Muscle layer of colon (tissue), 2 donors: ENCODE results near the gene MEG3.

ENCODE experiments used
- H3K27ac ChIP-seq: one replicate; pipeline ENCODE4 v1.7.0; 2013; ENCODE audit warnings: low read depth, mild to moderate bottlenecking, low read length, moderate library complexity
- H3K27me3 ChIP-seq, 2 donors: one replicate each; pipeline ENCODE4 v1.7.0; 2013; ENCODE audit warnings: low read length in 2 of 2, mild to moderate bottlenecking in 2 of 2; ENCODE audit not compliant: insufficient read depth in 2 of 2, control insufficient read depth in 1 of 2
- H3K36me3 ChIP-seq: one replicate; pipeline ENCODE4 v1.7.0; 2013; ENCODE audit warnings: mild to moderate bottlenecking, low read length; ENCODE audit not compliant: insufficient read depth
- H3K4me1 ChIP-seq: one replicate; pipeline ENCODE4 v1.7.0; 2013; ENCODE audit warnings: mild to moderate bottlenecking, low read length; ENCODE audit not compliant: insufficient read depth
- H3K4me3 ChIP-seq, 2 donors: one replicate each; pipeline ENCODE4 v1.7.0; 2013; ENCODE audit warnings: low read length in 2 of 2, low read depth in 1 of 2, mild to moderate bottlenecking in 1 of 2, moderate library complexity in 1 of 2
- H3K9ac ChIP-seq: one replicate; pipeline ENCODE4 v1.7.0; 2013; ENCODE audit warnings: low read length
- H3K9me3 ChIP-seq: one replicate; pipeline ENCODE4 v1.7.0; 2013; ENCODE audit warnings: mild to moderate bottlenecking, low read length
- donor health status: abdominal sarcoma.
- donor health status: Adenocarcinoma of cecum.

Gene MEG3

DNA sequence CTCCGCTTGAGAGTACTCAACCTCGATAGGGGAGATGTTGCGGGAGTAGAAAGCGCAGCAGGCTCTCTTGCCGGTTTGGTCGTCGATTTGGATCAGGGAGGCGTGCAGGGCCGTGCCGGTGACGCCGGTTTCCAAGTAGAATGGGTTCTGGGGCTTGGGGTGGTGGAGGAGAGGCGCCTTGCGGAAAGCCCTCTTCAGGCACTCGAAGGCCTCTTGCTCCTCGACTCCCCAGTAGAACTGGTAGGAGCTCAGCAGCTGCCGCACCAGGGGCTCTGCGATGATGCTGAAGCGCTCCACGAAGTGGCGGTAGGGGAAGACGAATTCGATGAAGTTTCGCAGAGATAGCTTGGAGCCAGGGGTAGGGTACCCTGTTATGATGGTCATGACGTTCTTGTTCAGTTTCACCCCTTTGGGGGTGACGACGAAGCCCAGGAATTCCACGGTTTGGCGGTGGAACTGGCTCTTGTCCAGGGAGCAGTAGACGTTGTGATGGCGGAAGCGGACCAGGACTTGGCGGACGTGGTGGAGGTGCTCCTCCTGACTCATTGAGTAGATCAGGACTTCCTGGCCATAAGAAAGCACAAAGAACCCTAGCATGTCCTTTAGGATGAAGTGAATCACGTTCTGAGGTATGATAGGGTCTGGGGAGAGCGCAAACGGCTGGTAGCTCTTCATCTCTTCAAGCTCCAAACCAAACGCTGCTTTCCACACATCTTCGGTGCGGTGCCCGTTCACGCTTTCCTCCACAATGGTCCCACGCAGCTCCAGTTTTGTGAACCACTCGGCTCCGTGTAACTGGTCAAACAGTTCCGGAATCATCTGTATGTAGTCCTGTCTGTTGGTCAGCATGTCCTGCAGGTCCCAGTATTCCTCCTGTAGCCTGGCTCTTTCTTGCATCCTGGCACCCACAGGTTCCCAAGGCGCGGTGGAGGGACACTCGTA lies 56.4 kb downstream of the MEG3 start:
- Histone ChIP-seq H3K4me1 (no peaks in the 10 kb centered on the region), H3K27ac (no peak overlapping the region), H3K9me3 (no peaks in the 10 kb centered on the region), H3K36me3 (no peaks in the 10 kb centered on the region), H3K9ac (no peak overlapping the region), H3K27me3 (peaks cover 0 to 13% of the 10 kb centered on the region in 2 donors), H3K4me3 (no peak overlapping the region)

- H3K36me3 ChIP-seq, result no peaks in the 10 kb centered on the region
- peaks cover 0 to 9% of the 10 kb centered on the region in 2 donors for H3K27me3 ChIP-seq
- H3K4me1 ChIP-seq, result no peaks in the 10 kb centered on the region
- no peak overlapping the region for H3K9ac ChIP-seq
- H3K4me3 ChIP-seq, result no peak overlapping the region
- no peak overlapping the region for H3K27ac ChIP-seq
- no peaks in the 10 kb centered on the region for H3K9me3 ChIP-seq
These were observed 57.3 kb downstream of the MEG3 start for GRCh38 chr14:100882991-100883788.

DNA sequence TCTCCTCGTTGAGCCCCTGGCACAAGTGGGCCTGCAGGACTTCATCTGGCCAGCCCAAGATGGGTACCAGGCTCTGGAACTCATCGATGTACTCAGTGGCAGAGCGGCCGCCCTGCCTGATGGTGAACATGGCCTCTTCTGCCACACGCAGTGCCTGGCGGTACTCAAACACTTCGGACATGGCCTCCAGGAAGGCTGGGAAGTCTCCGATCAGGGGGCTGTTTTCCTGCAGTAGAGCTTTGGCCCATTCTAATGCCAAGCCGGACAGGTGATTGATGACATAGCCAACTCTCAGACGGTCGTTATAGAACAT lies 57.8 kb downstream of the MEG3 start:
- no peak overlapping the region for H3K4me3 ChIP-seq
- no peaks in the 10 kb centered on the region for H3K9me3 ChIP-seq
- no peaks in the 10 kb centered on the region for H3K4me1 ChIP-seq
- H3K9ac ChIP-seq, result no peak overlapping the region
- H3K27ac ChIP-seq, result no peak overlapping the region
- H3K27me3 ChIP-seq, result peaks cover 0 to 7% of the 10 kb centered on the region in 2 donors
- no peaks in the 10 kb centered on the region for H3K36me3 ChIP-seq

DNA sequence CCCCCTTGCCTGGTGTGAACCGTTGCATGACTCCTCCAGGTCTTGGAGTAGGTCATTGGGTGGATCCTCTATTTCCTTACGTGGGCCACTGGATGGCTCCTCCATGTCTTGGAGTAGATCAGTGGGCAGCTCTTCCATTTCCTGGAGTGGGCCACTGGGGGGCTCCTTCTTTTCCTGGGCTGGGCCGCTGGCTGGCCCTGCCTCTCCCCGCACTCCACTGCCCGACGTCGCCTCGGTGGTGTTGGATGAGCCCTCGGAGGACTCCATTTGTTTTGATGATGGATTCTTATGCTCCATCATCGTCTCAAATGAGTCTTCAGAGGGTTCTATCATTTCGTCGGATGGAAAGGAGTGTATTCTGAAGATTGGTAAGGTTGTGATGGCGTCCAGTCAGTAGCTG lies 58.5 kb downstream of the MEG3 start:
- no peak overlapping the region for H3K9ac ChIP-seq
- peaks cover 0 to under 1% of the 10 kb centered on the region in 2 donors for H3K27me3 ChIP-seq
- H3K27ac ChIP-seq, result no peak overlapping the region
- no peaks in the 10 kb centered on the region for H3K36me3 ChIP-seq
- no peak overlapping the region for H3K4me3 ChIP-seq
- H3K9me3 ChIP-seq, result no peaks in the 10 kb centered on the region
- H3K4me1 ChIP-seq, result no peaks in the 10 kb centered on the region

- no peaks in the 10 kb centered on the region for H3K9me3 ChIP-seq
- H3K9ac ChIP-seq, result no peak overlapping the region
- no peaks in the 10 kb centered on the region for H3K4me1 ChIP-seq
- H3K27me3 ChIP-seq, result no peaks in the 10 kb centered on the region
- H3K4me3 ChIP-seq, result no peak overlapping the region
- H3K36me3 ChIP-seq, result no peaks in the 10 kb centered on the region
- no peak overlapping the region for H3K27ac ChIP-seq
These were observed 59.3 kb downstream of the MEG3 start for GRCh38 chr14:100885196-100885595.

DNA sequence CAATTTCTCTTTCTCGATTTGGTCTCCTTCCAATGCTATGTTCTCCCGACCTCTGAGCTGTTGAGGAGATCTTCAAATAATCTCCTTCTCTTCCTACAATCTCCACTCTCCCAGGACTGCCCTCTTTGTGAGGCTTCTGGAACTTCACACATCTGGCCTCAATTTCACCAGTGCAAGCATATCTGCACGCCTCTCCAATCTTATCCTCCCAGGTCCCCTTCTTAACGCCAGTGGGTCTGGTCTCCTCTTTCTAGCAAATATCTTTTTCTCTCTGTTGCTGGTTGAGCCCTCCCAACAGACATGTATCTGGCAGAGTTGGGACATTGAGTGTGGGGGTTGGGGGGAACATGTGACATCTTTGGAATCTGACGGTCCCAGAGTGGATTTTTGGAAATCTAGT lies 59.7 kb downstream of the MEG3 start:
- Histone ChIP-seq H3K36me3 (no peaks in the 10 kb centered on the region), H3K4me3 (no peak overlapping the region), H3K4me1 (no peaks in the 10 kb centered on the region), H3K9ac (no peak overlapping the region), H3K27ac (no peak overlapping the region), H3K9me3 (no peaks in the 10 kb centered on the region), H3K27me3 (no peaks in the 10 kb centered on the region)

GRCh38 chr14:100887728-100888335 lies 61.9 kb downstream of the MEG3 start:
- H3K36me3 ChIP-seq, result no peaks in the 10 kb centered on the region
- no peak overlapping the region for H3K9ac ChIP-seq
- no peaks in the 10 kb centered on the region for H3K4me1 ChIP-seq
- no peak overlapping the region for H3K27ac ChIP-seq
- H3K4me3 ChIP-seq, result no peak overlapping the region
- no peaks in the 10 kb centered on the region for H3K9me3 ChIP-seq
- H3K27me3 ChIP-seq, result peaks cover 0 to 6% of the 10 kb centered on the region in 2 donors

DNA sequence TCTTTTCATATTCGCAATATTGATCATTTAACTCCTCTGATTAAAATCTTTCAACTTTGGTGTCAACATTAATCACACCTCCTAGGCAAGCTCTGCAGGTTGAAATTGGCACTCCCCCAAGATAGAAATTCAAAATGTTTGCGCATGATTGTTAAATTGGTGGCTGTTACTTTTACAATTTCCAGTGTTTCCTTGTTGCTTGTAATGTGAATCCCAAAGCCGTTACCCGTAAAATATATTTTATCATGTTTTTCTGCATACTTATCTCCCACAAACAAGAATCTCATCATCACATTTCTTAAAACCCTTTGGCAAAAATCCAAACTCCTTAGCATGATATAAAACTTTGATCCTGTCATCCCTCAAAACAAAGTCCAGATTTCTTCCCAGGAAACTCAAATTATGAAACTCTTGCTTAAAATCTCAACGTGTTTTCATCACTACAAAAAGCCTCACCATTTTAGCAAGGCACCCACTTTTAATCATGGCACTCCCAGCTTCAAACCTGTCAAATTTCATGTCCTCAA lies 62.9 kb downstream of the MEG3 start:
- Histone ChIP-seq H3K27ac (no peak overlapping the region), H3K4me3 (no peak overlapping the region), H3K27me3 (peaks cover 0 to 6% of the 10 kb centered on the region in 2 donors), H3K4me1 (no peaks in the 10 kb centered on the region), H3K36me3 (no peaks in the 10 kb centered on the region), H3K9me3 (no peaks in the 10 kb centered on the region), H3K9ac (no peak overlapping the region)

DNA sequence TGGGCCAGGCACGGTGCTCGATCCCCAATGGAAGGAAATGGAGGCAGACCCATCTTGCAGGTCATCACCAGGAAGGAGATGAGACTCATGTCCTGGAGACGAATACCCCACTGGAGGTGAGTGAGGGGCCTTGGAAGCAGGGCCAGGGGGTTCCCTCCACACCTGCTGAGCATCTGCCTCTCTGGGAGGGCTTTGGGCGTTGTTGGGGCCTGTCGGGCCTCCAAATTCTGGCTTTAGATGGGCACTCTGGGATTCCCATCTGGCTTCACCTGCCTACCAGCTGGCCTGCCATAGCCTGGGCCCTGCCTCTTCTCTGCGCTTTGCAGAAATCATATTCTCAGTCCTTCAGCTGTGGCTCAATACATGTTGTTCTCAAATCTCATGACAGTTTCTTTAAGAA lies 63.7 kb downstream of the MEG3 start:
- Histone ChIP-seq H3K9me3 (no peaks in the 10 kb centered on the region), H3K4me3 (no peak overlapping the region), H3K27ac (no peak overlapping the region), H3K9ac (no peak overlapping the region), H3K27me3 (peaks cover 0 to 12% of the 10 kb centered on the region in 2 donors), H3K4me1 (no peaks in the 10 kb centered on the region), H3K36me3 (no peaks in the 10 kb centered on the region)

DNA sequence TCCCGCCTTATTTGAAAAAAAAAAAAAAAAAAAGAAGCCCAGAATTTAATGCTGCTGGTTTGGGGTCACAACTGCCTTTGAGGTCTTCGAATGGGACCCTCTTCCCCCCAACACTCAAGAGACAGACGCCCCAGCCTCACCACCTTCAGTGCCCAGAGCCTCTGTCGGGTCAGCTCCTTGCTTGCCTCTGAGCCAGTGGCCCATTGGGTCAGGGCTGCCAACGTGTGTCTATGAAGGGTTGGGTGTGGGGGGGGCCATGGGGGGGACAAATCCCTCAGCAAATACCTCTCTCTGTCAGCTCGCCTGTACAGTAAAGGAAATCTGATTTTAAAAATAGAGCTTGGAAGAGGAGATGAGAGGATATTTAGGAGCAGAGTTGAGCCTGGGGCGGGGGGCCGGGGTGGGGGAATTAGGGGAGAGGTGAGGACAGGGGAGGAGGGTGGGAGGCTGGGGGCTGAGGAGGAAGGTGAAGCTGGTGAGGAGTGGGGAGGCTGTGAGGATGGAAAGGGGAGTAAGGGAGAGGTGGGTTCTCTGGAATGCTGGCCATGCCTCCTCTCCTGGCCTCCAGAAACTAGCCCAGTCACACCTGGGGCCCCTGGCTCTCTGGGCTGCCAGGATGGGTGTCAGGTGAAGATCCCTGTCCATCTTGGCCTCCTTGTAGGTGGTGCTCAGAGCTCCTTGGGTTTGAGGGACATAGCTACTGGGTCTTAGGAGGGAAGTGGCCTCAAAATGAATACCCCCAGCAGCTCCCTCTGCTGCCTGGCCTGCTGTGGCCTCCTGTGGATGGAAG lies 64.3 kb downstream of the MEG3 start:
- no peak overlapping the region for H3K4me3 ChIP-seq
- H3K27me3 ChIP-seq, result peaks cover 0 to 13% of the 10 kb centered on the region in 2 donors
- H3K4me1 ChIP-seq, result no peaks in the 10 kb centered on the region
- H3K9ac ChIP-seq, result no peak overlapping the region
- no peaks in the 10 kb centered on the region for H3K9me3 ChIP-seq
- no peak overlapping the region for H3K27ac ChIP-seq
- no peaks in the 10 kb centered on the region for H3K36me3 ChIP-seq

DNA sequence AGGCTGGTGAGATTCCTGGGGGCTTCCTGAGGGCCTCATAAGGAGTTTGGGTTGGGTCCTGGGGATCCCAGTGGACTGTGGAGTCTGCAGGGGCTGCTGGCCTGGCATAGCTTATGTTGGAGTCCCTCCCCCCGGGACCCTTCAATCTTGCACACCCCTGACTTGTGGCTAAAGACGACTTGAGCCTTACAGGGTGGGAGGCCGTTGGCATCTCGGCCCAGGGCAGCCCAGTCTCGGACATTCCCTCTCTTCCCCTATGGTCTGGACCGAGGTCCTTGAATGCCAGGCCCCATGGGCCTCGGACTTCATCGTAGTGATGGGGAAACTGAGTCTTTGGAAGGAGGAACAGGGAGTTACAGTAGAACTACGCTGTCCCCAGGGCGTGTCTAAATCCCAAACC lies 65.1 kb downstream of the MEG3 start:
- Histone ChIP-seq H3K4me1 (no peaks in the 10 kb centered on the region), H3K9me3 (no peaks in the 10 kb centered on the region), H3K27ac (no peak overlapping the region), H3K9ac (no peak overlapping the region), H3K27me3 (peaks cover 0 to 13% of the 10 kb centered on the region in 2 donors), H3K4me3 (no peak overlapping the region), H3K36me3 (no peaks in the 10 kb centered on the region)
